ENCODE data around the gene EFNB1.

Gene EFNB1

GRCh38 chrX:68844581-68844980 lies 15.8 kb downstream of the EFNB1 start:
- no peak for FAIRE-seq

GRCh38 chrX:68846536-68846935 lies 17.7 kb downstream of the EFNB1 start:
- FAIRE-seq: no peak

GRCh38 chrX:68847172-68847571 lies 18.4 kb downstream of the EFNB1 start:
- no peak for FAIRE-seq

- FAIRE-seq: no peak
Measured at GRCh38 chrX:68848189-68848940, 19.5 kb downstream of the EFNB1 start.

GRCh38 chrX:68851082-68851481 lies 22.3 kb downstream of the EFNB1 start:
- no peak for FAIRE-seq

GRCh38 chrX:68852046-68852445 lies 23.2 kb downstream of the EFNB1 start:
- no peak for FAIRE-seq

- no peak for FAIRE-seq
Measured at GRCh38 chrX:68853665-68854251, 24.9 kb downstream of the EFNB1 start.

- FAIRE-seq: no peak
Measured at GRCh38 chrX:68865300-68865699, 36.5 kb downstream of the EFNB1 start.

- no peak for FAIRE-seq
Measured at GRCh38 chrX:68865926-68866325, 37.1 kb downstream of the EFNB1 start.

GRCh38 chrX:68867458-68868112 lies 38.8 kb downstream of the EFNB1 start:
- no peak for FAIRE-seq

- no peak for FAIRE-seq
Measured at GRCh38 chrX:68868316-68868715, 39.5 kb downstream of the EFNB1 start.

- FAIRE-seq: no peak
Measured at GRCh38 chrX:68868902-68869800, 40.3 kb downstream of the EFNB1 start.

- no peak for FAIRE-seq
Measured at GRCh38 chrX:68870357-68870756, 41.5 kb downstream of the EFNB1 start.

- no peak for FAIRE-seq
Measured at GRCh38 chrX:68872171-68872570, 43.4 kb downstream of the EFNB1 start.

GRCh38 chrX:68874076-68874475 lies 45.3 kb downstream of the EFNB1 start:
- FAIRE-seq: no peak

GRCh38 chrX:68876731-68877130 lies 47.9 kb downstream of the EFNB1 start:
- no peak for FAIRE-seq

- no peak for FAIRE-seq
Measured at GRCh38 chrX:68877606-68878005, 48.8 kb downstream of the EFNB1 start.

- FAIRE-seq: no peak
Measured at GRCh38 chrX:68878977-68879645, 50.3 kb downstream of the EFNB1 start.

GRCh38 chrX:68880846-68881552 lies 52.2 kb downstream of the EFNB1 start:
- no peak for FAIRE-seq

GRCh38 chrX:68881911-68882310 lies 53.1 kb downstream of the EFNB1 start:
- no peak for FAIRE-seq

GRCh38 chrX:68883800-68884199 lies 55.0 kb downstream of the EFNB1 start:
- FAIRE-seq: no peak

GRCh38 chrX:68889249-68889648 lies 60.4 kb downstream of the EFNB1 start:
- no peak for FAIRE-seq
